GM19397 (cell line): ENCODE results near the gene TOP1.

Experiments
- ATAC-seq: cut with Tn5 transposase; IDR thresholded peaks from one replicate; pipeline ENCODE4 v1.9.1; 2021; ENCODE audit warnings: mild to moderate bottlenecking, moderate library complexity; ENCODE audit not compliant: unreplicated experiment

The TOP1 gene

GRCh38 chr20:41032271-41032670, 3.6 kb downstream of the TOP1 start:
- no peak for ATAC-seq

GRCh38 chr20:41034239-41034638, 5.6 kb downstream of the TOP1 start:
- no peak for ATAC-seq

- ATAC-seq: no peak
Observed at GRCh38 chr20:41035207-41035606, 6.6 kb downstream of the TOP1 start.

- ATAC-seq: no peak
Observed at GRCh38 chr20:41037179-41037578, 8.6 kb downstream of the TOP1 start.

GRCh38 chr20:41038149-41038877, 9.7 kb downstream of the TOP1 start:
- no peak for ATAC-seq

- ATAC-seq: no peak
Observed at GRCh38 chr20:41038878-41039404, 10.3 kb downstream of the TOP1 start.

- no peak for ATAC-seq
Observed at GRCh38 chr20:41040855-41041254, 12.2 kb downstream of the TOP1 start.

- ATAC-seq: no peak
Observed at GRCh38 chr20:41041693-41042092, 13.1 kb downstream of the TOP1 start.

GRCh38 chr20:41044409-41045062, 15.9 kb downstream of the TOP1 start:
- ATAC-seq: no peak

GRCh38 chr20:41045671-41046070, 17.0 kb downstream of the TOP1 start:
- ATAC-seq: no peak

GRCh38 chr20:41046716-41047115, 18.1 kb downstream of the TOP1 start:
- no peak for ATAC-seq

- ATAC-seq: no peak
Observed at GRCh38 chr20:41047279-41047974, 18.8 kb downstream of the TOP1 start.

GRCh38 chr20:41047975-41048305, 19.3 kb downstream of the TOP1 start:
- ATAC-seq: no peak

GRCh38 chr20:41048461-41049301, 20.1 kb downstream of the TOP1 start:
- no peak for ATAC-seq

- ATAC-seq: no peak
Observed at GRCh38 chr20:41049451-41049850, 20.8 kb downstream of the TOP1 start.

GRCh38 chr20:41050361-41051008, 21.9 kb downstream of the TOP1 start:
- ATAC-seq: no peak

- no peak for ATAC-seq
Observed at GRCh38 chr20:41051009-41051825, 22.6 kb downstream of the TOP1 start.

GRCh38 chr20:41052742-41053419, 24.3 kb downstream of the TOP1 start:
- ATAC-seq: no peak
